ENCODE results near the gene TENT4A. TPM values are rescaled to one million over a fixed set of nuclear protein-coding genes. Genes with fewer than 3 reads are reported as not detected.

Gene TENT4A
- total and polyA plus RNA-seq, 2 of the 4 experiments (the other 2 are of a cell fraction), result 5.9 to 17.2 TPM

- H2BK15ac ChIP-seq (ENCODE audit: low read depth, low read length), result no peak overlapping the region
- no peak overlapping the region for H2BK20ac ChIP-seq (ENCODE audit: low read depth, low read length)
- H2BK5ac ChIP-seq (ENCODE audit: low read depth, low read length, poor library complexity, severe bottlenecking), result no peak overlapping the region
- H2AK9ac ChIP-seq (replicated peaks; ENCODE audit: low read depth, low read length, poor library complexity), result no peak overlapping the region
- H2AFZ ChIP-seq (replicated peaks; ENCODE audit: low read length, poor library complexity), result no peak overlapping the region
- H4K8ac ChIP-seq (ENCODE audit: low read depth in 2 of 2, low read length in 2 of 2), result no peak overlapping the region
- no peaks in the 10 kb centered on the region for H3K79me1 ChIP-seq (ENCODE audit: low read depth in 1 of 2, low read length in 2 of 2)
- in situ Hi-C loops (cut with MboI; ENCODE audit: low sequenced_read_pairs), result no loop called here
- H4K20me1 ChIP-seq (ENCODE audit: insufficient read depth, low read length), result no peaks in the 10 kb centered on the region
- ChIA-PET POLR2A (ENCODE audit: unreplicated experiment) (no interaction called here), CTCF (no interaction called here)
- H3K4ac ChIP-seq (ENCODE audit: low read depth, low read length), result no peak overlapping the region
- no peak overlapping the region for H2AK5ac ChIP-seq (ENCODE audit: low read depth, low read length)
- intact Hi-C loops (cut with micrococcal nuclease), result no loop called here
- H4K5ac ChIP-seq (ENCODE audit: low read depth, low read length), result no peak overlapping the region
- H4K91ac ChIP-seq (ENCODE audit: insufficient read depth, low read depth, low read length), result no peak overlapping the region
- H2BK120ac ChIP-seq (ENCODE audit: low read depth, low read length), result no peak overlapping the region
- no peak overlapping the region for H3K4me3 ChIP-seq (ENCODE audit: insufficient read depth, low read depth, low read length)
- no peaks in the 10 kb centered on the region for H3K9me3 ChIP-seq (ENCODE audit: control insufficient read depth, insufficient read depth, low read length)
- H3K36me3 ChIP-seq (ENCODE audit: control insufficient read depth, insufficient read depth, low read length), result no peaks in the 10 kb centered on the region
- H3K4me1 ChIP-seq (ENCODE audit: control insufficient read depth, insufficient read depth, low read length), result no peaks in the 10 kb centered on the region; the same call in 1 of the 2 replicates
- peaks cover 3% of the 10 kb centered on the region; the same call in 1 of the 2 replicates for H3K9me1 ChIP-seq (ENCODE audit: insufficient read depth, low read length)
- 0% methylated on average over 1 of the region's 6 CpGs; no CpG with 5 or more reads in 1 of the 2 experiments for WGBS, 2 experiments (ENCODE audit: extremely low coverage in 2 of 2, insufficient read length in 1 of 2)
- H3K56ac ChIP-seq (ENCODE audit: extremely low read depth, insufficient read depth, low read length), result no peak overlapping the region
- no peak overlapping the region for H3K14ac ChIP-seq (replicated peaks; ENCODE audit: low read depth, low read length)
- no peak overlapping the region for H3K18ac ChIP-seq (ENCODE audit: low read depth, low read length)
- dilution Hi-C loops (cut with HindIII; ENCODE audit: low sequenced_read_pairs, unreplicated experiment), result no loop called here
- DNase-seq (no peak), ATAC-seq (ENCODE audit: low read depth) (no peak)
- BruUV-seq (replicated peaks), result no TSS peak
- no peak overlapping the region for H3K4me2 ChIP-seq (ENCODE audit: low read depth, low read length)
- H3K23ac ChIP-seq (ENCODE audit: low read depth, low read length), result no peak overlapping the region
- TF ChIP-seq RFX5 (IDR thresholded peaks at IDR 0.05; ENCODE audit: low read depth, low read length) (no peak), RAD21 (IDR thresholded peaks at IDR 0.05; ENCODE audit: low read length) (no peak), BHLHE40 (IDR thresholded peaks at IDR 0.05; ENCODE audit: low read depth, low read length) (no peak), CHD1 (IDR thresholded peaks at IDR 0.05; ENCODE audit: low read depth, low read length) (no peak), MXI1 (IDR thresholded peaks at IDR 0.05; ENCODE audit: borderline replicate concordance, low read depth, low read length) (no peak), CTCF (conservative IDR thresholded peaks at IDR 0.05; ENCODE audit: low read depth, low read length) (no peak), FOS (IDR thresholded peaks at IDR 0.05; ENCODE audit: low read depth, low read length) (no peak), USF2 (IDR thresholded peaks at IDR 0.05; ENCODE audit: low read depth, low read length) (no peak), RCOR1 (IDR thresholded peaks at IDR 0.05; ENCODE audit: insufficient replicate concordance, low read length) (no peak)
- TF ChIP-seq, protein P1, sequence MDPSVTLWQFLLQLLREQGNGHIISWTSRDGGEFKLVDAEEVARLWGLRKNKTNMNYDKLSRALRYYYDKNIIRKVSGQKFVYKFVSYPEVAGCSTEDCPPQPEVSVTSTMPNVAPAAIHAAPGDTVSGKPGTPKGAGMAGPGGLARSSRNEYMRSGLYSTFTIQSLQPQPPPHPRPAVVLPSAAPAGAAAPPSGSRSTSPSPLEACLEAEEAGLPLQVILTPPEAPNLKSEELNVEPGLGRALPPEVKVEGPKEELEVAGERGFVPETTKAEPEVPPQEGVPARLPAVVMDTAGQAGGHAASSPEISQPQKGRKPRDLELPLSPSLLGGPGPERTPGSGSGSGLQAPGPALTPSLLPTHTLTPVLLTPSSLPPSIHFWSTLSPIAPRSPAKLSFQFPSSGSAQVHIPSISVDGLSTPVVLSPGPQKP (IDR thresholded peaks at IDR 0.05; ENCODE audit: borderline replicate concordance, low read depth, low read length), result no peak
- H3K9ac ChIP-seq (ENCODE audit: low read depth, low read length), result no peak overlapping the region
- no peak overlapping the region for H3K27ac ChIP-seq (ENCODE audit: insufficient read depth, low read length)
- H3K27me3 ChIP-seq (ENCODE audit: control insufficient read depth, insufficient read depth, low read length), result peaks cover 3% of the 10 kb centered on the region; the same call in 1 of the 2 replicates
Observed at GRCh38 chr5:6680922-6681321, 32.3 kb upstream of the TENT4A start.
